Glutamatergic neuron (in vitro differentiated cells): ENCODE data around the gene ZNF160. TPM values are rescaled to one million over a fixed set of nuclear protein-coding genes. Genes with fewer than 3 reads are reported as not detected.
"Not testable (repeated sequence)": the region's sequence is repeated elsewhere in the genome, so short reads cannot be mapped to it uniquely, and the experiment has no call there.

Experiments
- DNase-seq: peaks from one replicate; pipeline ENCODE4 v3.0.0; 2022
- H3K27ac Mint-ChIP-seq: one replicate; pipeline ENCODE4 v1.8.0; 2020; ENCODE audit warnings: mild to moderate bottlenecking, mixed read lengths, inconsistent platforms; ENCODE audit not compliant: unreplicated experiment
- H3K27me3 Mint-ChIP-seq: one replicate; pipeline ENCODE4 v1.8.0; 2020; ENCODE audit warnings: mild to moderate bottlenecking, moderate library complexity, mixed read lengths, inconsistent platforms; ENCODE audit not compliant: unreplicated experiment
- H3K36me3 Mint-ChIP-seq: one replicate; pipeline ENCODE4 v1.8.0; 2020; ENCODE audit warnings: mild to moderate bottlenecking, mixed read lengths, inconsistent platforms; ENCODE audit not compliant: unreplicated experiment
- H3K4me1 Mint-ChIP-seq: one replicate; pipeline ENCODE4 v1.8.0; 2020; ENCODE audit warnings: mild to moderate bottlenecking, low read depth, mixed read lengths, inconsistent platforms; ENCODE audit not compliant: unreplicated experiment
- H3K4me3 Mint-ChIP-seq: one replicate; pipeline ENCODE4 v1.8.0; 2020; ENCODE audit warnings: mild to moderate bottlenecking, mixed read lengths, inconsistent platforms; ENCODE audit not compliant: unreplicated experiment
- H3K9me3 Mint-ChIP-seq: one replicate; pipeline ENCODE4 v1.8.0; 2020; ENCODE audit warnings: mild to moderate bottlenecking, moderate library complexity, mixed read lengths, inconsistent platforms; ENCODE audit not compliant: unreplicated experiment
- total RNA-seq: library from RNA; stranded (reverse); fragmentation: NEBNext Ultra II Directional; extraction: Animal tissue kit (Norgen Biotek cat#: 25700); gene quantifications from one replicate; pipeline ENCODE4 v1.2.1, GENCODE V29; 2021; ENCODE audit not compliant: unreplicated experiment
- TF ChIP-seq, protein P1 (sequence below): fragments of 200-600 bp; sonication (generic); IDR thresholded peaks from one replicate; pipeline ENCODE4 v1.5.0; 2021; ENCODE audit not compliant: partially characterized antibody, unreplicated experiment

The ZNF160 gene
- total RNA-seq, 1 donor from 2014 or later: 127 TPM

DNA sequence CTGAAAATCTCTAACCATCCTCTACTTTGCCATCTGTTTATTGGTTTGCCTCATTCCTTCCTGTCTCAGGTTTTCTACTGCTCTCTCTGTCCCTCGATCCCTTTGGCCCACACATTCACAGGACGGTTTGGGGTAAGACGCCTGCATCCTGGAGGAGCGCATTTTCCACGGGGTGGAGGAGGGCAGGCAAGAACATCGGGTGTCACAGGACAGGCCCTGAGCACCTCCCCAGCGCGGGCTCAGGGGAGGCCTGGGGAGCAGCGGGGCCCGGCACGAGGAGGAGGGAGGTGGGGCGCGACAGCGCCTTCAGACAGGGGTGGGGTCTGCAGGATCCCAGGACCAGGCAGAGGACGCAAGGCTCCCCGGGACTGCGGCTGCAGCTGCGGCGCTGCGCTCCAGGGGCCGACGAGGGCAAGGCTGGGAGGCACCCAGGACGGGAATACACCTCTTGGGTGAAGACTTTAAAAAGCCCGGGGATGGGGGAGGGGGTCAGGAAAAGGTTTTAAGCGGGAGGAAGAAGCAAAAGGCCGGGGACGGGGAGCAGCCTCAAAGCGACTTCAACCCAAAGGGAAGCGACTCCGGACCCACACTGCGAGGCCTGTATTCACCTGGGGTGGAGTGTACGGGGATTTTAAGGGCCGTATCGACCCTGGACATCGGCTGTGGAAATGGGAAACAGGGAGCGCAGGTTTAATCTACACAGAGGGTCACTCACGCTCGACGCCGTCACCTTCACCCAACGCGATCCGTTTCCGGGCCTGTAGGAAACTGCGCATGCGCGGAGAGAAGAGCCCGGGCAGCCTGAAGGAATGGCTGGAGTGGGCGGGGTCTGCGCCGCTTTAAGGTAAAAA is 29.1 kb upstream of the ZNF160 start, which contains the start of gene ZNF415:
ZNF415 (minus strand) TSS at position 770 of the 851 bp plus-strand sequence. CDS start 10,234 bp downstream, outside the sequence.
- DNase-seq: peak; percentile 87
- Mint-ChIP-seq H3K27me3 (peaks cover 12% of the 10 kb centered on the region), H3K9me3 (peaks cover 2% of the 10 kb centered on the region), H3K36me3 (peaks cover 8% of the 10 kb centered on the region), H3K4me1 (peaks cover 4% of the 10 kb centered on the region), H3K4me3 (peak within 1 kb of the TSS; percentile 91), H3K27ac (peak within 1 kb of the TSS; percentile 4)
- TF ChIP-seq, protein P1, sequence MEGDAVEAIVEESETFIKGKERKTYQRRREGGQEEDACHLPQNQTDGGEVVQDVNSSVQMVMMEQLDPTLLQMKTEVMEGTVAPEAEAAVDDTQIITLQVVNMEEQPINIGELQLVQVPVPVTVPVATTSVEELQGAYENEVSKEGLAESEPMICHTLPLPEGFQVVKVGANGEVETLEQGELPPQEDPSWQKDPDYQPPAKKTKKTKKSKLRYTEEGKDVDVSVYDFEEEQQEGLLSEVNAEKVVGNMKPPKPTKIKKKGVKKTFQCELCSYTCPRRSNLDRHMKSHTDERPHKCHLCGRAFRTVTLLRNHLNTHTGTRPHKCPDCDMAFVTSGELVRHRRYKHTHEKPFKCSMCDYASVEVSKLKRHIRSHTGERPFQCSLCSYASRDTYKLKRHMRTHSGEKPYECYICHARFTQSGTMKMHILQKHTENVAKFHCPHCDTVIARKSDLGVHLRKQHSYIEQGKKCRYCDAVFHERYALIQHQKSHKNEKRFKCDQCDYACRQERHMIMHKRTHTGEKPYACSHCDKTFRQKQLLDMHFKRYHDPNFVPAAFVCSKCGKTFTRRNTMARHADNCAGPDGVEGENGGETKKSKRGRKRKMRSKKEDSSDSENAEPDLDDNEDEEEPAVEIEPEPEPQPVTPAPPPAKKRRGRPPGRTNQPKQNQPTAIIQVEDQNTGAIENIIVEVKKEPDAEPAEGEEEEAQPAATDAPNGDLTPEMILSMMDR: no peak

DNA sequence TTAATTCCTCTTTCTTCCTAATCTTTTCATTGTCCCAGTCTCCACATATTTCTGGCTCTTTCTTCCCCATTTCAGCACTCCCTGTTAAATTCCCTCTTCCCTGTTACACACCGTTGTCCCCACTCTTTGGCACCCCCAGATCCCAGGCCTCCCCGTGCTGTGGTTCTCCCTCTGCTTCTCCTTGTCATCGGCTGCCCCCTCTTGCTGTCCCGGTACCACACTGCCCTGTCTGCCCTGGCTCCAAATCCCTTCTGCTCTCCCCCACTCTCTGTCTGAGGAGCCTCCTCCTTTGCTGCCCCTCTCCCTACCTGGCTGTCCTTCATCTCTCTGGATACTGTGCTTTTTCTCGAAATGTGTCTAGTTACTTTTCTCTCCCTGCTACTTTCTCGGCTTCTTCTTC is 28.5 kb upstream of the ZNF160 start:
- Mint-ChIP-seq H3K27me3 (peaks cover 12% of the 10 kb centered on the region), H3K9me3 (peaks cover 5% of the 10 kb centered on the region), H3K36me3 (peaks cover 5% of the 10 kb centered on the region), H3K4me3 (peak overlapping the region; percentile 91), H3K4me1 (peaks cover 4% of the 10 kb centered on the region), H3K27ac (peak overlapping the region; percentile 4)
- TF ChIP-seq, protein P1: no peak
- no peak for DNase-seq

DNA sequence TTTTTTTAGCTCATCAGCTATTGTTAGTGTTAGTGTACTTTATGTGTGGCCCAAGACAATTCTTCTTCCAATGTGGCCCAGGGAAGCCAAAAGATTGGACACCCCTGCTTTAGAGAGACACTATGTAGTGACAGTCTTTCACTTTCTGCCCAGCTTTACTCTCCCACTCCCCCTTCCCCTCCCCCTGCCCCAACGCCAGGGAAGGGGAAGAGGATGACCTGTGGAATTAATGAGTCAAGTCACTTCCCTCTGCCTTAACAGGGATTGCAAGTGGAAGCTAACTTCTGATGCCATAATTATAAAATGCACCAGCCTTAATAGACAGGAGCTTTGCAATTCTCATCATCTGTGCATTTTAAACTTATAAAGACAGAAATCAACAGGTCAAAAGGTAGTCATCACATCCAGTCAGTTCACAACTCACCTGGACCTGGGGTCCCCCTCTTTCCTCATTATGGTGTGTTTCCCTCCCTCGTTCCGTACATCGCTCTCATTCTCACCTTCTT is 27.9 kb upstream of the ZNF160 start:
- TF ChIP-seq, protein P1: no peak
- DNase-seq: no peak
- Mint-ChIP-seq H3K9me3 (peaks cover 5% of the 10 kb centered on the region), H3K27ac (no peak overlapping the region), H3K36me3 (peaks cover 5% of the 10 kb centered on the region), H3K4me3 (peak overlapping the region; percentile 91), H3K4me1 (peaks cover 4% of the 10 kb centered on the region), H3K27me3 (peaks cover 12% of the 10 kb centered on the region)

DNA sequence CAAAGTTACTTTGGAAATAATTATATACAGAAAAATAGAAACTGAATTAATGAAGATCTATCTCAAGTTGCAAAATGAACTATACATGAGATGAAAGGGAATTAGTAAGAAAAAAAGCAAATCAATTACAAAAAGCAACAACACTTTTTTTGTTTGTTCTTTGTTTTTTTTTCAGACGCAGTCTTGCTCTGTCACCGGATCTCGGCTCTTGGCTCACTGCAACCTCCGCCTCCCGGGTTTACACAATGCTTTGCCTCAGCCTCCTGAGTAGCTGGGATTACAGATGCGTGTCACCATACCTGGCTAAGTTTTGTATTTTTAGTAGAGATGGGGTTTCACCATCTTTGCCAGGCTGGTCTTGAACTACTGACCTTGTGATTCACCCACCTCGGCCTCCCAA is 27.3 kb upstream of the ZNF160 start:
- DNase-seq: no peak
- no peak overlapping the region for H3K27ac Mint-ChIP-seq
- H3K4me3 Mint-ChIP-seq: no peak overlapping the region
- peaks cover 5% of the 10 kb centered on the region for H3K9me3 Mint-ChIP-seq
- peaks cover 5% of the 10 kb centered on the region for H3K36me3 Mint-ChIP-seq
- H3K4me1 Mint-ChIP-seq: peaks cover 4% of the 10 kb centered on the region
- peaks cover 12% of the 10 kb centered on the region for H3K27me3 Mint-ChIP-seq
- TF ChIP-seq, protein P1: no peak

DNA sequence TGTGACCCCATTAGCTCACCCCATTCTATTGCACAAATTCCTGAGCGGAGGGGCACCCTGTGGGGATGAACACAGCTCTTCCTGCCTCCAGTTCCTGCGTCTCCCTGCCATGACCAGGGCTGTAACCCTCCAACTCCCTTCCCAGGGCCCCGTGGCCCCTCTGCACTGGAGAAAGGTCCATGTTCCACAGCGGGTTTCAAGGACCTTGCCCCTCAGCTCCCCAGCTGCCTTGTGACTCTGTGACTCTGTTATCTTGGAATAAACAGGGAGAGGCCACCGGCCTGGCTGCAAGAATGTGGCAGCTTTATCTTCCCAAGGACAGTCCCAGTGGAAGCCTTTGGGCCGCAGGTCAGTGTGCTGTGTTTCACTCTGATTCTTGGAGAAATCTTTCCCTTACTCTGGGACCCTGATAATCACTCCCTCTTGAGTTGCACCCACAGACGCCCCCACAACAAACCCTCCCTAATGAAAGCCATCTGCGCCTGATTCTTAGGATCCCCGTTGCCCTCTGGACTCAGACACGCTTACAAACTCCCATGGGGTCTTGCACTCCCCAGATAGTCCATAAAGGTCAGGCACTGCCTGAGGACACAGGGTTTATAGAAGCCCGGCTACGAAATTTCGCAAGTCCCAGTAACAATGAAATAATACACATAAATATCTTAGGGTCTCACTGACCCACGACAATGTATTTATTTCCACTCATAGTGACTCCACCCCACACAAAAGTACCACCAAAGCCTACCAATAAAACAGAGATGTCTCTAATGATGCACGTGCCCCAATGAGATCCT is 23.7 kb upstream of the ZNF160 start:
- H3K27me3 Mint-ChIP-seq, H3K36me3 Mint-ChIP-seq, DNase-seq, H3K27ac Mint-ChIP-seq, H3K4me3 Mint-ChIP-seq, H3K4me1 Mint-ChIP-seq, H3K9me3 Mint-ChIP-seq: not testable (repeated sequence)
